8988T (cell line): ENCODE measurements around the gene KLF16.

Experiments
- DNase-seq: peaks from one replicate; pipeline ENCODE4 v3.0.0; 2011

Gene KLF16

DNA sequence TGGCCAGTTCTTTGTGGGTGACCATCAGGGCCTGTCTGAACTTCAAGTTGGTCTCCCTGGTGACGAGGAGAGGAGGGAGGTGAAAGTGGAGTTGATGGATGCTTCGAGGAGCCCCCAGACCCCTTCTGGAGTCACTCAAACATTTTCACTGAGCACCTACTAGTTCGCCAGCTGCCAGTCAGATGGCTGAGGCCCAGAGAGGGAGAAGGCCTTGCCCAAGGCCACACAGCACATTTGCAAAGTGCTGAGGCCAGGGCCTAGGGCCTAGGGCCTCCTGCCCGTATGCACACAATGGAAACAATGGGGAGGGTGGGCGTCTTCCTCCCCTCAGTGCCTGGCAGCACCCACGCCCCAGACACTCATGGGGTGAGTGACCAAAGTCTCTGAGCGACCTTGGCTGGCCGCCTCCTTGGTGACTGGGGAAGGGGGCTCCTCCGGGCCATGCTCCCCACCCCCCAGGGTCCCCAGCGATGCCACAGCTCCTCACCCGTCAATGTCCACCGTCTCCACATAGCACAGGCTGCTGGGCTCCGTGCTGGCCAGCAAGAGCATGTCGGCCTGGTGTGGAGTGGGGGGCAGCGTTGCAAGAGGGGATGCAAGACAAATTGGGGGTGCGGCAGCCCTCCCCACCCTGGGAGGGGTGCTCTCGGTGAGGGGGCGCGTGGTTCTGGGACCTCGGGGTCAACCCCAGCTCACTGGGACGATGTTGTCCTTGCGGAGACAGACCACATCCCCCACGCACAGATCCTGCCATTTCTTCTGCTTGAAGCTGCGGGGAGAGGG, 57.8 kb downstream of the KLF16 start:
- no peak for DNase-seq

- no peak for DNase-seq
Observed at GRCh38 chr19:1804858-1805257, 58.5 kb downstream of the KLF16 start.
